ENCODE measurements around the gene GDPGP1.

- no peak for TF ChIP-seq CTCF (IDR thresholded peaks at IDR 0.05 in 4 of 5, conservative IDR thresholded peaks at IDR 0.05 in 1 of 5)
- TF ChIP-seq POLR2A (IDR thresholded peaks at IDR 0.05): no peak
Measured at GRCh38 chr15:90241343-90242192, 7.6 kb downstream of the GDPGP1 start.
